GM19455 (cell line): ENCODE results near the gene RTEL1.
"Not testable (repeated sequence)": the region's sequence is repeated elsewhere in the genome, so short reads cannot be mapped to it uniquely, and the experiment has no call there.

Experiments
- ATAC-seq: cut with Tn5 transposase; IDR thresholded peaks from one replicate; pipeline ENCODE4 v1.9.1; 2021; ENCODE audit not compliant: unreplicated experiment

The RTEL1 gene

DNA sequence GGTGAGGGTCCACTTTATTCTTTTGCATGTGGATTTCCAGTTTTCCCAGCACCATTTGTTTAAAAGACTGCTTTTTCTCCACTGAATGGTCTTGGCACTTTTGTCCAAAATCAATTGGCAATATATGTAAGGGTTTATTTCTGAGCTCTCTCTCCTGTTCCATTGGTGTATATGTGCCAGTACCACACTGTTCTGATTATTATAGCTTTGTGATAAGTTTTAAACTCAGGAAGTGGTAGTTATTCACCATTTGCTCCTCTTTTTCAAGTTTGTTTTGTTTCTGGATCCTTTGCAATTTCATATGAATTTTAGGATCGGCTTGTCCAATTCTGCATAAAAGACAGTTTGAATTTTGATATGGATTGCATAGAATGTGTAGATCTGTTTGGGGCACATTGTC is 54.1 kb downstream of the RTEL1 start:
- no peak for ATAC-seq

DNA sequence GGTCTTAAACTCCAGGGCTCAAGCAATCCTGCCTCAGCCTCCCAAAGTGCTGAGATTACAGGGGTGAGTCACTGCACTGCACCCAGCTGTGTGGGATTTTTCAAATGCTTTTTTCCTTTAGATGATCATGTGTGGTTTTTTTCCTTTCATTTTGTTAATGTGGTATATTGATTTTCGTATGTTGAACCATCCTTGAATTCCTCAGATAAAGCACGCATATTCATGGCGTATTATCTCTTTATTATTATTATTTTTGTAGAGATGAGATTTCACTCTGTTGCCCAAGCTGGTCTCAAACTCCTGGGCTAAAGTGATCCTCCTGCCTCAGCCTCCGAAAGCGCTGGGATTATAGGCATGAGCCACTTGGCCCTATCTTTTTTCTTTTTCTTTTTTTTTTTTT is 56.7 kb downstream of the RTEL1 start:
- ATAC-seq, result no peak

DNA sequence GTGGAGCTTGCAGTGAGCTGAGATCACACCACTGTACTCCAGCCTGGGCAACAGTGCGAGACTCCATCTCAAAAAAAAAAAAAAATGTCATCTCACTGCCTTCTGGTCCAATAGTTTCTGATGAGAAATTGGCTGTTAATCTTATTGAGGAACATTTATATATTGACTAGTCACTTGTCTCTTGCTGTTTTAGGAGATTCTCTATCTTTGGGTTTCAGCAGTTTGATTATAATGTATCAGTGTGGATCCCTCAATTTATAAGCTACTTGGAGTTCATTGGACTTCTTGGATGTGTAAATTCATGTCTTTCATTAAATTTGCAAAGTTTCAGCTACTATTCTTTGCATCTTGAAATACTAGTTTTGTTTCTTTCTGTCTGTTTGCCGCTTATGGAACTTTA is 60.9 kb downstream of the RTEL1 start:
- no peak for ATAC-seq

DNA sequence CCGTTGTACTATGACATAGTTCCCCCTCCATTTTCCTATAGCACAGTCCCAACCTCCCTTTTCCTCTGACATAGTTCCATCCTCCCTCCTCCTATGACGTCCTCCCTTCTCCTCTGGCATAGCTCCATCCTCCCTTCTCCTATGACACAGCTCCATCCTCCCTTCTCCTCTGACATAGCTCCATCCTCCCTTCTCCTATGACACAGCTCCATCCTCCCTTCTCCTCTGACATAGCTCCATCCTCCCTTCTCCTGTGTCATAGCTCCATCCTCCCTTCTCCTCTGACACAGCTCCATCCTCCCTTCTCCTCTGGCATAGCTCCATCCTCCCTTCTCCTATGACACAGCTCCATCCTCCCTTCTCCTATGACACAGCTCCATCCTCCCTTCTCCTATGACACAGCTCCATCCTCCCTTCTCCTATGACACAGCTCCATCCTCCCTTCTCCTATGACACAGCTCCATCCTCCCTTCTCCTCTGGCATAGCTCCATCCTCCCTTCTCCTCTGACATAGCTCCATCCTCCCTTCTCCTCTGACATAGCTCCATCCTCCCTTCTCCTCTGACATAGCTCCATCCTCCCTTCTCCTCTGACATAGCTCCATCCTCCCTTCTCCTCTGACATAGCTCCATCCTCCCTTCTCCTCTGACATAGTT is 65.0 kb downstream of the RTEL1 start:
- not testable (repeated sequence) for ATAC-seq

DNA sequence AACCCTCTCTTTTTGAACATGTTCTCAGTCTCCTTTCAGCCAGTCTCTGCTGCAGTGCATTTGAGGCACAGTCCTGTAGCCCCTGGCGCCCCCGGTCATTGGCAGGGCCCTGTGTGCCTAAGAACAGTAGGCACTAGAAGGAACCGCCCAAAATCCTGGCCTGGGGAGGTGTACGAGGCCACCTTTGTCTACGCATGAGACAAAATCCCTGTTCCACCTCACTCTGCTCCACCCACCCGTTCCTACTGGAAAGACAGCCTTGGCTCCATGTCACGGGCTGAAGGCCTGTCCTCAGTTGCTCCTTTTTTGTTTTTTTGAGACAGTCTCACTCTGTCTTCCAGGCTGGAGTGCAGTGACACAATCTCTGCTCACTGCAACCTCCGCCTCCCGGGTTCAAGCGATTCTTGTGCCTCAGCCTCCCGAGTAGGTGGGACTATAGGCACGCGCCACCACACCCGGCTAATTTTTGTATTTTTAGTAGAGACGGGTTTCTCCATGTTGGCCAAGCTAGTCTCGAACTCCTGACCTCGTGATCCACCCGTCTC is 72.1 kb downstream of the RTEL1 start:
- ATAC-seq, result not testable (repeated sequence)

DNA sequence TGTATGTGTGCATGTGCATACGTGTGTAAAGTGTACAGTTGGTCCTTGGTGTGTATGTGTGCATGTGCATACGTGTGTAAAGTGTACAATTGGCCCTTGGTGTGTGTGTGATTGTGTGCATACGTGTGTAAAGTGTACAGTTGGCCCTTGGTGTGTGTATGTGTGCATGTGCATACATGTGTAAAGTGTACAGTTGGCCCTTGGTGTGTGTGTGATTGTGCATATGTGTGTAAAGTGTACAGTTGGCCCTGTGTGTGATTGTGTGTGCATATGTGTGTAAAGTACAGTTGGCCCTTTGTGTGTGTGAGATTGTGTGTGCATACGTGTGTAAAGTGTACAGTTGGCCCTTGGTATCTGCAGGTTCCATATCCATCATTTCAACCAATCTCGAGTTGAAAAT is 73.3 kb downstream of the RTEL1 start:
- no peak for ATAC-seq

DNA sequence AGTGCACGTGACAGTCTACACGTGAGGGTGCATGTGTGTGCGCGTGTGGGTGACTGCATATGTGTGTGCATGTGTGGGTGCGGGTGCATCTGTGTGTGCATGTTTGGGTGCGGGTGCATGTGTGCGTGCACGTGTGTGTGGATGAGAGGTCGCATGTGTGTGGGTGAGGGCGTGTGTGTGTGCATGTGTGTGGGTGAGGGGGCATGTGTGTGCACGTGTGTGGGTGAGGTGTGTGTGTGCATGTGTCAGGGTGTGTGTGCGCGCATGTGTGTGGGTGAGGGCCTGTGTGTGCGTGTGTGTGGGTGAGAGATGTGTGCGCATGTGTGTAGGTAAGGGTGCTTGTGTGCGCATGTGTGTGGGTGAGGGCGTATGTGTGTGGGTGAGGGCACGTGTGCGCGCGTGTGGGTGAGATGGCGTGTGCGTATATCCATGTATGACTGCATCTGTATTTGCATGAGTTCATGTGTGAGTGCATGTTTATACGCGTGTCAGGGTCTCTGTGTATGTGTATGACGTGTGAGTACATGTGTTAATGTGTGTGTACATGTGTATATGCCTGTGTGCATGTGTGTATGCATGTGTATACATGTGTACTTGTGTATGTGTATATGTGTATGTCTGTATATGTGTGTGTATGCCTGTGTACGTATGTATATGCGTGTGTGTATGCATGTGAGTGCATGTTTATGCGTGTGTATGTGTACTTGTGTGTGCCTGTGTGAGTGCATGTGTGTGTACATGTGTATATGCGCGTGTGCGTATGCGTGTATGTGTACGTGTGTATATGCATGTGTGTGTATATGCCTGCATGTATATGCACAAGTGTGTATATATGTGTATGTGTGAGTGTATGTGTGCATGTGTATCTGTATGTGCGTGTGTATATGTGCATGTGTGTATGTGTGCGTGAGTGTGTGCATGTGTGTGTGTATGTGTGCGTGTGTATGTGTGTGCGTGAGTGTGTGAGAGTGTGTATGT is 74.3 kb downstream of the RTEL1 start:
- no peak for ATAC-seq

DNA sequence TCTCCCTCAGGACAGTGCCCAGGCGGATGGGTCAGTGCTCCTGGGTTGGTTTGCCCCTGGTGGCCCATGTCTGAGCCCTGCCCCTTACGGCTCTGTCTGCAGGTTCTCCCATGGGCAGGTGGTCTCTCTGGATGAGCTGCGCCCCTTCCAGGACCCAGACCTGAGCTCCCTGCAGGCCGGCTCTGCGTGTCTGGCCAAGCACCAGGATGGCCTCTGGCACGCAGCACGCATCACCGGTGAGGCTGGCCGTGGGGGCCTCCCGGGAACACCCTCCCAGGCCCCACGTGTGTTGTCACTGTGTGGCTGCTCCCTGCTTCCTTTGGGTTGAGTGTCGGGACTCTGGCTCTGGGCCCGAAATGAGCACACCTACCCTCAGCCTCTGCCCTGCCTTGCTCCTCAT is 75.0 kb downstream of the RTEL1 start:
- no peak for ATAC-seq

DNA sequence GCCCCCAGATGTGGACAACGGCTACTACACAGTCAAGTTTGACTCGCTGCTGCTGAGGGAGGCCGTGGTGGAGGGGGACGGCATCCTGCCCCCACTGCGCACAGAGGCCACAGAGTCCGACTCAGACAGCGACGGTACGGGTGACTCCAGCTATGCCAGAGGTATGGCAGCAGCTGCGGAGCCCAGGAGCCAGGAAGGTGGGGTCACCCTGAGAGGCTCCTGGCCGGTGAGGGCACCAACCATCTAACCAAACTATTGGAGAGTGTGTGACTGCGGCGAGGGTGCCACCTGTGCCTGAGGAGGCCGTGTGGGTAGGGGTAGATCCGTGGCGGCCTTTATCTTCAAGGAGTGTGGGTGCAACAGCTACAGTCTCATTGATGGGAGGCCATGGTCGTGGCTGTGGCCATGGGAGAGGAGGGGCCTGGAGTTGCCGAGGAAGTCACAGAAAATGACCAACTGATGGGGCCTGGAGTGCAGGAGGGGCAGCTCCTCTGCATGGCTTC is 75.5 kb downstream of the RTEL1 start:
- no peak for ATAC-seq

DNA sequence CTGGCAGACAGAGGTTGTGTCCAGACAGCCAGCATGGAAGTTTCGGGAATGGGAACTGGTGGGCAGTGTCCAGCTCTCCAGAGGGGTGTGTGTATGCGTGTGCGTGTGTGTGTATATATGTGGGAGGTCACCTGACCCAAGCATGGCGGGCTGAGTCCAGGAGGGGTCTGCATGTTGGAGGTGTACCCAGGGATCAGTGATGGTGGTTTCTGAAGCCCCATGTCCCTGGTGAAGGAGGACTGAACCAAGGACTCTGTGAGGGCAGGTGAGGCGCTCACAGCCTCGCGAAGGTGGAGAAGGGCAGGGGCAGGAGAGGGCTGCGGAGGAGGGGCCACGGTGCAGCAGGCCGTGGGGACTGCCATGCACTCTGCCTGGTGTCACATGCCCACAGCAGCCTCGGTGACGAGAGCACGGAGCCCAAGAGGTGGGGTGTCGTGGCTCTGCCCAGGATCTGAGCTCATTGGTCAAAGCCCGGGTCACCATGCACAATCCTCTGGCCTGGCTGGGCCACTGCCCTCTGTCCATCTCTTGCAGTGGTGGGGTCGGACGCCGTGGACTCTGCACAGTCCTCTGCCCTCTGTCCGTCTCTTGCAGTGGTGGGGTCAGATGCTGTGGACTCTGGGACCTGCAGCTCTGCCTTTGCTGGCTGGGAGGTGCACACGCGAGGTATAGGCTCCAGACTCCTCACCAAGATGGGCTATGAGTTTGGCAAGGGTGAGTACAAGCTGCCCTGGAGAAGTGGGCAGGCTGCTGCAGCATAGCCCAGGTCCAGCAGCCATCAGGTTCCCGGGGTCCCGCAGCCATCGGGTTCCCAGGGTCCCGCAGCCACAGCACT is 76.2 kb downstream of the RTEL1 start:
- no peak for ATAC-seq

DNA sequence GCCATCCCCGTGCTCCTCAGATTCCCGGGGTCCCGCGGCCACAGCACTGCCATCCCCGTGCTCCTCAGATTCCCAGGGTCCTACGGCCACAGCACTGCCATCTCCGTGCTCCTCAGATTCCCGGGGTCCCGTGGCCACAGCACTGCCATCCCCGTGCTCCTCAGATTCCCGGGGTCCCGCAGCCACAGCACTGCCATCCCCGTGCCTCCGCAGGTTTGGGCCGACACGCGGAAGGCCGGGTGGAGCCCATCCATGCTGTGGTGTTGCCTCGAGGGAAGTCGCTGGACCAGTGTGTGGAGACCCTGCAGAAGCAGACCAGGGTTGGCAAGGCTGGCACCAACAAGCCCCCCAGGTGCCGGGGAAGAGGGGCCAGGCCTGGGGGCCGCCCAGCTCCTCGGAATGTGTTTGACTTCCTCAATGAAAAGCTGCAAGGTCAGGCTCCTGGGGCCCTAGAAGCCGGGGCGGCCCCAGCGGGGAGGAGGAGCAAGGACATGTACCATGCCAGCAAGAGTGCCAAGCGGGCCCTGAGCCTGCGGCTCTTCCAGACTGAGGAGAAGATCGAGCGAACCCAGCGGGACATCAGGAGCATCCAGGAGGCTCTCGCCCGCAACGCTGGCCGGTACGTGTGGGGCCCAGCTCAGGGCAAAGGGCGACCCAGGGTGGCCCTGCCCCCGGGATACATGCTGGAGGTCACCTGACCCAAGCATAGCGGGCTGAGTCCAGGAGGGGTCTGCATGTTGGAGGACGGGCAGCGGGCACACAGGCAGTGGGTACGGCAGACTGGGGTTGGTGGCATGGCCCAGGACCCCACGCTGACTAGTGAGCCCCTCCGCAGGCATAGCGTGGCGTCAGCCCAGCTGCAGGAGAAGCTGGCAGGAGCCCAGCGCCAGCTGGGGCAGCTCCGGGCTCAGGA is 77.1 kb downstream of the RTEL1 start:
- no peak for ATAC-seq

DNA sequence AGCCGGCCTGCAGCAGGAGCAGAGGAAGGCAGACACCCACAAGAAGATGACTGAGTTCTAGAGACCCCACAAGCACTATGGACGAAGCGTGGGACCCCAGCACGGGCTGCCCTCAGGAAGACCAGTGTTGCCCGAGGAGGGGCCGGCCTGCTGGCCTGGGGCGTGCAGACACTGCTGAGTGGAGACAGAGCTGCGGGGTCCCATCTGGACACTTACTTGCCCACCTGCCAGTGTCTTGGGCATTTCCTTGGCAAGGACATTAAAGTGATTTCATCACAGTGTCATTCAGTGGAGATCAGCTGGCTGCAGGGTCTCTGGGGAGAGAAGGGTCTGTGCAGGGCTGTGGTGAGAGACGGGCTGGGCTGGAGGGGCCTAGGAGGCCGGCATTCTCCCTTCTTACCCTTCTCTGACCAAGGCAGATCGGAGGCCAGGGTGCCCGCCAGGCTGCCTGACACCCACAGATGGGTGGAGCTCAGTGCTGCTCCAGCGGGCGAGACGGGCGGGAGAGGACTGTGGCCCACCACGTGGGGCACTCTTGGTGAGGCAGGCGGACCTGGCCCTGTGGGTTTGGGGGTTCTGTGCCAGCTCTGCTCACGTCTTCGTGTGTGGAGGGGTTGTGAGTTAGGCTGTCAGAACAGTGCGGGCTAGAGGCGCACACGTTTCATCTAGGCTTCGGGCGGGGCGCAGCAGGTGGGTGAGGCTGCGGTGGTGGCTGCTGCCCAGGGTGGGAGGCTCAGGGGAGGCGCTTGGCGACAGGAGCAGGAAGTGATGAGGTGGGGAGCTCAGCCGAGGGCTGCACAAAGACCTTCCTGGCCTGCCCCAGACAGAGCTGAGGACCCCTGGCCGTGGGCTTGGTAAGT is 78.0 kb downstream of the RTEL1 start, which contains the start of gene LIME1:
Gene LIME1 (plus strand): TSS at position 806 of the 860 bp plus-strand sequence. CDS start 886 bp downstream, outside the sequence.
- no peak for ATAC-seq

DNA sequence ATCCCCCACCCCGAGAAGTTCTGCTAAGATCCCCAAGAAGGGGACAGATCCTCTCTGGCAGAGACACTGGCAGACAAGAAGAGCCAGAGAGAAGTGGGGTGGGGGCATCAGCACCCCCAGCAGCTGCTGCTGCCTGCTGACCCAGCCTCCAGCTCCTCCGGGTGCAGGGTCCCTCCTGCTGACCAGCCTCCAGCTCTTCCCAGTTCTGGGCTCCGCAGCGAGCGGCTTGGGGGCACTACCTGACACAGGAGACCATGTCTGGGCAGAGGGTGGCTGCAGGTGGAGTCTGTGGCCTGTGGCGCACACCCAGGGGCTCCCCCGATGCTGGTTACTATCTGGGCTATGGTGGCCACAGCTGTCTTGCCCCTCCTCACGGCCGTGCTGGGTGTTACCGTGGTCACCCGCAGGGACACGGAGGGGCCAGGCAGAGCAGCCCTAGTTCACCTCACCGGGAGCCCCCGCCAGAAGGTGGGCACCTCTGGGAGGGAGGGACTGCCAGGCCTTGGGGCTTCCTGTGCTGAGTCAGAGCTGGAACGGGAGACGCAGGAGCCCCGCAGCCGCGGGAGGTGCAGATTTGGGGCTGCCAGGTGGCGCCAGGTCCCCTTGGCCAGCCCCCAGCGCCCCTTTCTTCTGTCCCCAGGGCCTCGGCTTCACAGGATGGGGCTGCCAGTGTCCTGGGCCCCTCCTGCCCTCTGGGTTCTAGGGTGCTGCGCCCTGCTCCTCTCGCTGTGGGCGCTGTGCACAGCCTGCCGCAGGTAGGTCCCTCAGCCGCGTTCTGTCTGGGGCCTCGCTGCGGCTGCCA is 79.0 kb downstream of the RTEL1 start:
- ATAC-seq, result no peak

DNA sequence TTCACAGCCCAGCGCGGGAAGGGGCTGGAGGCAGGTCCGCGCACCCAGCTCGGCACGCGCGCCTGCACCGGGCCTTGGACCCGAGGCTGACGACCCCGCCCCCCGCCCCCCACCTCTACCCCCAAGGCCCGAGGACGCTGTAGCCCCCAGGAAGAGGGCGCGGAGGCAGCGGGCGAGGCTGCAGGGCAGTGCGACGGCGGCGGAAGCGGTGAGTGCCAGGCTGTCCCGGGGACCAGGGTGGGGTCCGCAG is 79.5 kb downstream of the RTEL1 start:
- ATAC-seq, result no peak

DNA sequence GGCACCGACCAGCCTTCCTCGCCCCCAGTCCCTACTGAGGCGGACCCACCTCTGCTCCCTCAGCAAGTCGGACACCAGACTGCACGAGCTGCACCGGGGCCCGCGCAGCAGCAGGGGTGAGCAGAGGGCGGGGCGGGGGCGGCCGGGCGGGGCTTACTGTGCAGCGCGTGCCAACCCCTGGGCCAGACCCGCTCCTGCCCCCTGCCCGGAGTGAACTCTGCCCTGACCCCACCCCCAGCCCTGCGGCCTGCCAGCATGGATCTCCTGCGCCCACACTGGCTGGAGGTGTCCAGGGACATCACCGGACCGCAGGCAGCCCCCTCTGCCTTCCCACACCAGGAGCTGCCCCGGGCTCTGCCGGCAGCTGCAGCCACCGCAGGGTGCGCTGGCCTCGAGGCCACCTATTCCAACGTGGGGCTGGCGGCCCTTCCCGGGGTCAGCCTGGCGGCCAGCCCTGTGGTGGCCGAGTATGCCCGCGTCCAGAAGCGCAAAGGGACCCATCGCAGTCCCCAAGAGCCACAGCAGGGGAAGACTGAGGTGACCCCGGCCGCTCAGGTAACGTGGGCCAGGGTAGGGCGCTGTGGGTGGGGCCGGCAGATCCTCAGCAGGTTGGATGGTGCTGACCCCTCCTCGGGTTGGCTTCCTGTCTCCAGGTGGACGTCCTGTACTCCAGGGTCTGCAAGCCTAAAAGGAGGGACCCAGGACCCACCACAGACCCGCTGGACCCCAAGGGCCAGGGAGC is 80.0 kb downstream of the RTEL1 start:
- ATAC-seq, result no peak

DNA sequence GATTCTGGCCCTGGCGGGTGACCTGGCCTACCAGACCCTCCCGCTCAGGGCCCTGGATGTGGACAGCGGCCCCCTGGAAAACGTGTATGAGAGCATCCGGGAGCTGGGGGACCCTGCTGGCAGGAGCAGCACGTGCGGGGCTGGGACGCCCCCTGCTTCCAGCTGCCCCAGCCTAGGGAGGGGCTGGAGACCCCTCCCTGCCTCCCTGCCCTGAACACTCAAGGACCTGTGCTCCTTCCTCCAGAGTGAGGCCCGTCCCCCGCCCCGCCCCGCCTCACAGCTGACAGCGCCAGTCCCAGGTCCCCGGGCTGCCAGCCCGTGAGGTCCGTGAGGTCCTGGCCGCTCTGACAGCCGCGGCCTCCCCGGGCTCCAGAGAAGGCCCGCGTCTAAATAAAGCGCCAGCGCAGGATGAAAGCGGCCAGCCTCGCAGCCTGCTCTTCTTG is 80.6 kb downstream of the RTEL1 start:
- no peak for ATAC-seq
